AG08395 (cell line): ENCODE measurements around the gene BRAT1.
A peak's percentile ranks its signal among the peaks of the same experiment; 100 is the strongest.

Experiments used
- DNase-seq: peaks from one replicate; pipeline ENCODE4 v3.0.0; 2012; ENCODE audit warnings: mixed read lengths, low spot score

The BRAT1 gene

DNA sequence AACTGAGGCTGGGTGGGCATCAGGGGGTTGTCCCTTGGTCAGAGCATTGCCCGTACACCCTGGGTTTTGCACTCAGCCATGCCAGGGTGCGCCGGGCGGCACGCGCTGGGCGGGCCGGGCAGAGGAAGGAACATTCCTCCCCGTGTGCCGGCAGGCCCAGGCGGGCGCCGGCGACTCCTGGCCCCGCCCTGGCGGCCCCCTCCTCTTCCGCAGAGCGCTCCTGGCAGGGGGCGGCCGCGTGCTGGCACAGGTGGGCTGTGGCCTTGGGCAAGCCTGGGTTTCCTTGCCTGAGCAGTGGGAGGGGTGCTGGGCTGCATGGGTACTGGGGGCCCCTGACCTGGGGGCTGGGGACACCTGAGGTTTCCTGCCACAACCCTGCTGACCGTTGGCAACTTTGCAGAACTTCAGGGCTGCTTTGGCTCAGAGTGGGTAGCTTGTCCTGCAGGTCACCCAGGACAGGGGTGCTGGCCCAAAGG, 31.8 kb downstream of the BRAT1 start:
- DNase-seq, result no peak

DNA sequence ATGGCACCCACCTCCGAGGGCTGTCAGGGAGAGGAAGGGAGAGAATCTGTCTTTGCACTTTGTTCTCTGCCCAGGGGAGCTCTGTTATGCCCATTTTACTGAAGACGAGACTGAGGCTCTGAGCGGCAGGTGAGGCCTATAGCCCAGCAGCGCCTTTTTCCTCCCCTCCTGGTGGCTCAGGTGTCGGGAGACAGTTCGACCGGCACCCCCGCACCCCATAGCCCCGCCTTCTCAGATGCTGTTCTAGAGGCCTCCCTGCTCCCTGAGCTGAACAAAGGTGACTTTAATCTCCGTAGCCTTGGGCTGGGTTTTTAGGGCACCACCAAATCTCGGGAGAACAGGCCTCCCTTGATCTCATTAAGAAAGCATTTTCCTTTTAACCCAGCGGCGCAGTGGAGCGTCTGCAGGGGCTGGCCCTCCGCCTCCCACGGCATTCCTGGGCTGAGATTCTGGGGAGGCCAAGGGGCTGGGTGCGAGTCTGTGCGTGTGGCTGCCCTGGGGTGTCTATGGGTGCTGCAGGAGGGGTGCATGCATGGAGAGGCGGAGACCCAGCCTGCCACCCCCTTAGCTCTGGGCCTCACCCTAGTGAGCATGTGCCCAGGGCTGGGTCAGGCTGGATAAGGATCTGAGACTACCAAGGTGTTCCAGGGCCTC, 32.4 kb downstream of the BRAT1 start:
- DNase-seq, result peak; percentile 60

DNA sequence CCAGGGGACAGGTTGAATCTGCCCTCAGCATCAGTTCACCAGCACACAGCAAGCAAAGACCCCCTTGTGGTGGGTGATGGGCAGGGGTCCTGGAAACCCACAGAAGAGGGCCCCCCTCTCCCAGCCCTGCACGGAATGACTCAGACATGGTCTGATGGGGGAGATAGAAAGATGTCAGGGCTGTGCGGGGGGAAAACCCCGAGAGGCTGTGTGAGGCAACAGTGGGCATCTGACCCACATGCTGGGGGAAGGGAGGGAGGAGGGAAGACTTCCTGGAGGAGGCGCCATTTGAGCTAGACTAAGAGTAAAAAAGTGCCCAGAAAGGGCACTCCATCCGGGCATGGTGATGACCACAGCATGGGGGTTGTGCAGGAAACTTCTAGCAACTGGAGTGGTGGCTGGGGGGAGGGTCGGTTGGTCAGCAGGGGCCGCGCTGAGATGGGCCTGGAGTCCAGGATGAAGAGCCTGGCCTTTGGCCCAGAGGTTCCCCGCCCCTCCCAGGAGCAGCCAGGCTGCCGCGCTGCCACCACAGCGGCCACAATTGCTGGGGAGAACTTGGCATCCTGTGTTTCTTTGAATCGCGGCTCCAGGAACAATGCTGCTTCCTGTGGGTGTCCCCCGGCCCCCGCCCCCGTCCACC, 33.3 kb downstream of the BRAT1 start:
- peak; percentile 27 for DNase-seq

DNA sequence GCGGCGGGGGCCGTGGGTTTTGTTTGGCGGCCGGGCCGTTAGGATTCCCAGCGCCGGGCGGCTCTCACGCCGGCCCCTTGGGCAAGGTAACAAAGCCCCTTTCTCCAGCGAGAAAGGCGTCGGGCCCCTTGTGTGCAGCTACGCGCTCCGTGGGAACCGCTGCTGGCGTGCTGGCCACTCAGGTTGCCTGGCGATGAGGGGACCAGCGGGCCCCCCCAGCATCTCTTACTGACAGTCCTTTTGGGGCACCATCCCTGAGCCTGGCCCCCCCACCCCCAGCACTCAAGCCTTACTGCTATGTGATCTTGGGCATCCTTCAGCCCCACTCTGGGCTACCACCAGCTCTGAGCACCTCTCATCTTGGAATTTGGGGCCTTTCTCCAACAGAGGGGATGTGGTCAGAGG, 34.0 kb downstream of the BRAT1 start:
- DNase-seq, result no peak

DNA sequence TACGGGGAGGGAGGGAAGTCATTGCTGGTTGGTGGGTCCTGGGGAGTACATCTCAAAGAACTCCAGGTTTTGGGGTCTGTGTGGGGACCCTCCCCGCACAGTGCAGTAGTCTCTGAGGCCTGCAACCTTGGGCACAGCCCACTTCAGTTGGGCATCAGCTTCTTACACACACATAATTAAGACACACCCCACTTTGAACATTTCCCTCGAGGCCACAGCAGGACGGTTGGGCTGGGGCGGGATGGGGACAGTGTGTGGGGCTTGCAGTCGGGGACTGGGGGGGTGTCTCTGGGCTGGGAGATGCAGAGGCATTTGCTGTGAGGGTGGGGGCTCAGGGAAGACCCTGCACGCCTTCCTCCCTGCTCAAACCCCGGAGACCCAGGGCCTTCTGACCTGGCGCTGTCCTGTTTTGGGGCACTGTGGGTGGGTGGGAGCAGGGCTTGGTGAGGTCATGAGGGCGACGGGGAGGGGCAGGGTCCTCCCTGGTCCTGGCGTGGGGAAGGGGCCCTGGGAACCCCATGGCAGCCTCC, 34.5 kb downstream of the BRAT1 start:
- DNase-seq, result peak; percentile 47

DNA sequence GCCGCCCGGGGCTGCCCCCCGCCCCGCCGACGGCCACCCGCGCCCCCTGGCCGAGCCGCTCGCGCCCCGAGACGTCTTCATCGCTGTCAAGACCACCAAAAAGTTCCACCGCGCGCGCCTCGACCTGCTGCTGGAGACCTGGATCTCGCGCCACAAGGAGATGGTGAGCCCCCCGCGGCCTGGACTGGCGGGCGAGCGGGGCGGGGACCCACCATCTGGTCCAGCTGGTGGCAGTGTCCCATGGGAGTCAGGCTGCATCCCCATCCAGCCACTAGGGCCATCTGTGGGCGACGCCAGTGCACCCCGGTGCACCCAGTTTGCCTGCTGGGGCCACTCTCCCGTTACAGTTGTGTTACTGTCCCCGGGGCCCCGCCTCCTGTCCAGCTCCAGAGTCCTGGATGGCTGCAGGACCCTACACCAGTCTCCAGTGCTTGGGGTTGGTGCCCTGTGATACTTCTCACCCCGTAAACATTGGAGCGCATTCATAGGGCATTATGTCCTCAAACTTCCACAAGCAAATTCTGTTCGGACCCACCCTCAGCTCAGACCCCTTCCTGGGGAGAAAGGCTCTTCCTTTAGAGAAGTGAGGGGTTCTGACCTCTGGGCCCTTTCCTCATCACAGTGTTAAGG, 35.1 kb downstream of the BRAT1 start:
- peak; percentile 52 for DNase-seq

DNA sequence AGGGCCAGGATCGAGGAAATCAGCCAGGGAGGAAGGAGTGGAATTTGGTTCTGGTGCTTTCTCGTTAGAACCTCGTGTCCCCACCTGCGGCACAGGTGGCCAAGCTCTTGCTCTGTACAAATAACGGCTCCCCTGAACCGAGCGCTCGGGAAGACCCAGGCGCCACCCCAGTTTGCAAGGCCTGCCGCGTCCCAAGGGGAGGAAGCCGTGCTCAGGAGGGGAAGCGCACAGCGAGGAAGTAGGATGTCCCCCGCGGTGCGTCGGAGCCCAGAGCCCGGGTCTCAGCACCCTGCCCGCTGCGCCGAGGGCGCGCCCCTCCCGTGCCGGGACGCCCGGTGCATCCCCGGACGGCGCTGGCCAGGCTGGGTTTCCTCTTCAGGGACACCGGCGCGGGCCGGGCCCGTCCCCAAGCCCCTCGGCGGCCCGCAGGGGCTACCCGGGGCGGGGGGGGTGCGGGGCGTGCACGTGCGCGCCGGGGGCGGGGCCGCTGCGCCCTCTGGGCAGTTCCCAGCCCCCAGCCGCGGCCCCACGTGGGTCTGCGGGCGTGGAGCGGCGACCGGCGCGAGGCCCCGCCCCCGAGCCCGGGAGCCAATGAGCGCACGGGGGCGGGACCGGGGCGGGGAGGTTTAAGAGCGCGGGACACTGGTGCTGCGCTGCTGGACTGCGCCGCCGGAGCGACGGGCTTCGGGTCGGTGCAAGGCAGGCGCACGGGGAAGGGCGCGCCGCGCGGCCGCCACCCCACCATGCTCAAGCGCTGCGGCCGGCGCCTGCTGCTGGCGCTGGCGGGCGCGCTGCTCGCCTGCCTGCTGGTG, 36.0 kb downstream of the BRAT1 start, which contains the start of gene LFNG:
LFNG (plus strand) TSS at position 656 of the 812 bp plus-strand sequence; CDS start at position 744, 88 bp downstream.
- peak; percentile 97 for DNase-seq

DNA sequence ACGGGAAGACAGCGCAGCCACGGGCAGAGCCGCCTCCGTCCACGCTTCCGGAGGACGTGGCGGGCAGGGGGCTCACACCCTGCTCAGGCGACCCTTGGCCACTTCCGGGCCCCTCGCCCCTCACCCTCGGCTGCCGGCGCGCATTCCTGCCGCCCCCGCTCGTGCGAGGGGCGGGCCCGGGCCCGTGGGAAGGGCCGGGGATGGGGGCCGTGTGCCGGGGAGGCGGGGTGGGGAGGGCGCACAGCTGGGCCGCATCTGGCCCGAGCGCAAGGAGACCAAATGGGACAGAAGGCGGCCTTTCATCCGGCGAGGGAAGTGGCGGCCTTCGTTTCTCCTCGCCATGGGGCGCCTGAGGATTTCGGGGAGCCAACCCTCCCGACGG, 36.6 kb downstream of the BRAT1 start:
- no peak for DNase-seq

DNA sequence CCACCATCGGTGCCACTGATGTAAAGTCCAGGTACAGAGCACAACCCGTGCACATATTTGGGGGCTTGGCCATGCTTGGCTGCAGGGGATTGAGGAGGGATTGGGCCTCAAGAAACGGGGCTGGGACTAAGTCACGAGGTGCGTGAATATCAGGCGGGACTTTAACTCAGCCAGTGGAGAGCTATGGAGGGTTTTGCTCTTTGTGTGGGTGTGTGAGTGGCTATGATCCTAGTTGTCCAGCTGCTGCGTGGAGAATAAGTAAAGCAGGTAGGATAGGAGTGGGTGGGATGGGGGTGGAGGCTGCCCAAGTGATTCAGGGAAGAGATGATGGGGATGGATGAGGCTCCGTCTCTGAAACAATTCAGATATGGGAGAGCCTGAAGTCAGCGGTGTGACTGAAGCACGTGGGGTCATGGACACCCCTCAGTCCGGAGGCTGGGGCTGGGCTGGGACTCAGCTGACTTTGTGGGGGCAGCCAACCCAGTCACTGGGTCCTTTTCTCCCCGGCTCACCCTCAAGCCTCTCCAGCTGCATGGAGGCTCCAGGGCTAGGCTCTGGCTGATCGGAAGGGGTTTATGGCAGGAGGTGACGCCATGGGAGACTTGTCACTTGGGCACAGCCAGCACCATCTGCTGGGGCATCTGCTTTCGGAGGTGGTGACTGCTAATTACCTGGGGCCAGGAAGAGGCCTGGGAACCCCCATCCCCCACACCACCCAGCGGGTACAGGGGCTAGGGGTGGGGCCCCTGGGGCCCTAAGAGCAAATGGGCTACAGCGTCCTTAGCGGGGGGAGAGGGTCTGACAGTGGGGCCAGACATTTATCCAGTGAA, 37.4 kb downstream of the BRAT1 start:
- DNase-seq, result no peak

DNA sequence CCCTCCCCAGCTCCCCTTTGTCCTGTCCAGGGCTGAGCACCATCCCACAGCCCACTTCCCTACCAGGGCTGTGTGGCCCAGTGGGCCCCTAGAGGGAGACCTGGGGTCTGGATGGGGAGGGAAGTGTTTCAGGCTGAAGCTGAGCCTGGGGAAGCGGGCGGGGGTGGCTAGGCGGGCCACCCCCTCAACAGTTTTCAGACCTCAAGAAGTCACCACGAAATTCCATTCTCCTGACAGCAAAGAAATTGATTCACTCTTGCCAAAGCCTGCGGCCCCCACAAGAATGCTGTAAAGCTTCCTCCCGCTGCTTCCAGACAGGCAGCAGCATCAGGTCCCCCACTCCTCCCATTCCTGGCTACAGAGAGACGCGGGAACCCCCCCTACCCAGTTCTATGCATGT, 38.3 kb downstream of the BRAT1 start:
- peak; percentile 94 for DNase-seq

DNA sequence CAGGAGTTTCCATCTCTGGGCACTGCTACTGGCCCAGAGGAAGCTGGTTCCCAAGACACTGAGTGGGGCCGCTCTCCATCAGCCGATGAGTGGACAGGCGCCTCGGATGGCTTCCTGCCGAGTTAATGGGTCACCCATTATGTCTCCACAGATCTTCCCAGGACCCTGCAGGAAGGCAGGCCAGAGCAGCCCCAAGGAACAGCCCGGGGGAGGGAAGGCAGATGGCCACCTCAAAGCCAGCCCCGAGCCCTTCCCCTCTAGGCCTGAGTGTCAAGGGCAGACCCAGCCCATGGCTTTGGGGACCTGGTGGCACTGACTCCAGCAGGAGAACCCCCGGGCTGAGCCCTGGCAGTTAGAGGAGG, 39.1 kb downstream of the BRAT1 start:
- peak; percentile 46 for DNase-seq

DNA sequence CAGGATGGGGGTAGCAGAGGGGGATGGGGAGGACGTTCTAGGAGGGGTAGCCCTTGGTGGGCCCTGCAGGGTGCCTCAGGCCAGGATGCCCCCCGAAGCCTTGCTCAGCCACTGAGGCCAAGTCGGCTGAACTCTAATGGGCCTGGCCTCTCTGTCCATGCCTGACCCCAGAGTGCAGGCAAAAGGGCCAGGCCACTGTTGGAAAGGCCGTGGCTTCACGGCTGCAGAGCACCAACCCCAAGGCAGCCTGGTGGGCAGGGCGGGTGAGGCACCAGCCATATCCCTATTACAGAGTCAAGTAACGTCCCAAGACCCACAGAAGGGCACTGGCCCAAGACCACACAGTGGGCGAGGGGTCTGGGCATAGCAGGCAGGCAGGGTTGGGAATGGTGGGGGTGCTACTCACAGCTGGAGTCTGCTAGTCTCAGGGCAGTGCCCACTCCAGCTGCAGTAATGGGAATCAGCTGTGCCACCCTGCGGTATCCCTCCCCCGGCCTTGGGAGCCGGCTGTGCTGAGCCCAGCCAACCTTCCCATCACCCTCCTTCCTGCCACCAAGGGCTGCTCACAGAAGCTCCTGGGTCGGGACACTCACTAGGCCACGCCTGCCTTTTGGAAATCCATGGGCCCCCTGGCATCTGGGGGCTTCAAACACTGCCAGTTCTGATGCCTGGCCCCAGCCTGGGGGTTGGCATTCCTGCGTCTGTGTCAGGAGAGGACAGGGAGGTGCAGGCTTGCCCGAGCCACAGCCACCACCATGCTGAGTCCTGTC, 39.7 kb downstream of the BRAT1 start:
- peak; percentile 47 for DNase-seq

DNA sequence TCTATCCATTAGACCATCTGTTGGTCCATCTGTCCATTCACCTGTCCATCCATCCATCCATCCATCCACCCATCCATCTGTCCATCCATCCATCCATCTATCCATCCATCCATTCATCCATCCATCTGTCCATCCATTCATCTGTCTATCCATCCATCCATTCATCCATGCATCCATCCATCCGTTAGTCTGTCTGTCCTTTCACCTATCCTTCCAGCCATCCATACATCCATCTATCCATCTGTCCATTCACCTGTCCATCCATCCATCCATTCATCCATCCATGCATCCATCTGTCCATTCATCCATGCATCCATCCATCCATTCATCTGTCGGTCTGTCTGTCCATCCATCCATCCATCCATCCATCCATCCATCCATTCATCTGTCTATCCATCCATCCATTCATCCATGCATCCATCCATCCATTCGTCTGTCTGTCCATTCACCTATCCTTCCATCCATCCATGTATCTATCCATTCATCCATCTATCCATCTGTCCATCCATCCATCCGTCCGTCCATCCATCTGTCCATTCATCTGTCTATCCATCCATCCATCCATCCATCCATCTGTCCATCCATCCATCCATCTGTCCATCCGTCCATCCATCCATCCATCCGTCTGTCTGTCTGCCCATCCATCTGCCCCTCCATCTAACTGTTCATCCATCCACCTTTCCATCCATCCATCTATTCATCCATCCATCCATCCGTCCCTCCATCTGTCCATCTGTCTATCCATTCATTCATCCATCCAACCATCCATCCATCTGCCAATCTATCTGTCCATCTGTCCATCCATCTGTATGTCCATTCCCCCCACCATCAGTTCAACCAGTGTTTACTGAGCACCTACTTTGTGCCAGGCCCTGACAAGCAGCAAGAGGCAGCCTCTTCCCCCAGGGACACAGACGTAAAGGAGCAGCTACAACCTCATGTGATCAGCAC, 40.6 kb downstream of the BRAT1 start:
- no peak for DNase-seq

DNA sequence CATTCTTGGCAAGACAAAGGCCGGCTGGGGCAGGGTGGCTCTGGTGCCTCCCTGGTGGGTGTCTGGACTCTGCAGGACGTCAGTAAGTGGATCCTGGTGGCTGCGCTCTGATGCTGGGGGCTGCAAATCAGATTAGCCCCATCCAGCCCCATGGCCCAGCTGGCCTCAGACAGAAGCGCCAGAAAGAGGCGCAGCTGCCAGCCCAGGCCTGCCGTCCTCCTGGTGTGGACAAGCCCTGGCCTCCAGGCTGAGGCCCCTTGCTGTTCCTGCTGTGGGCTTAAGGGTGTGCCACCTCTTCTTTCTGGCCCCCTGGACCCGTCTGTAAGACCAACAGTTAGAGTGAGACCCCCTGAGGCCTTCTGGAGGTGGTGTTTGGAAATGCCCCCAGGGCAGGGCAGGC, 41.6 kb downstream of the BRAT1 start:
- no peak for DNase-seq

DNA sequence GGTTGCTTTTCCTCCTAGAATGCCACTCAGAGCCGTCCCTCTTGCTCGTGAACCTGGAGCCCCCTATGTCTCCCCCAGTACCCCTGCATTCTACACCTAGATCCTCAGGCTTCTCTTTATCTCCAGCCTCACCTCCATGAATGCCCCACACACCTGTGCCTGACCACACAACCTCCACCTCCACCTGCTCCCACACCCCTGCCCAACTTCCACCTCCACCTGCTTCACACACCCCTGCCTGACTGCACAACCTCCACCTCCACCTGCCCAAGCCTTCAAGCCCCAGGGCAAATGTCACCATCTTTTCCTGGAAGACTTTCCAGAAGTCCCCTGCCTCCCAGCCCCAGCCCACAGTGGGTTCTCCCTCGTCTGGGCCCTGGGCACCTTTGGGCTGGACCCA, 42.6 kb downstream of the BRAT1 start:
- DNase-seq, result no peak

DNA sequence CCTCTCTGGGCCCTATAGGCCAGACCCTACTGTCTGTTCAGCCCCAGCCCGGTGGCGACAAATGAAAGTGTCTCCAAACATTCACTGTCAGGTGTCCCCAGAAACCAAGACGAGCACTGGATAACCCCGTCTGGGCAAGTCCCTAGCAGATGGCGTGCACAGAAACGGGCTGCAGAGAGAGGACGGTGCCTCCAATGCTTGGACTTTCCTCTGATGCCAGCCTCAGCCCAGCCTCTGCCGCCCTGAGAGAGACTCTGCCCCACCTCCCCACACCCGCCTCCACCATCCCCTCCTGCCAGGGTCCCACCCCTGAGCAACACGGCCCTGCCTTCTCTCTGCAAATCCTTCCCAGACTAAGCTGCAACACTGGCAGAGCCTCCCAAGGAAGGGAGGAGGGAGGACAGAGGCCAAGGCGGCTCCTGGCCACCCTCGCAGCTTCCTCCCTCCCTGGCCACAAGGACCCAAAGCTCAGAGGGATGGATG, 43.1 kb downstream of the BRAT1 start:
- DNase-seq, result peak; percentile 59

DNA sequence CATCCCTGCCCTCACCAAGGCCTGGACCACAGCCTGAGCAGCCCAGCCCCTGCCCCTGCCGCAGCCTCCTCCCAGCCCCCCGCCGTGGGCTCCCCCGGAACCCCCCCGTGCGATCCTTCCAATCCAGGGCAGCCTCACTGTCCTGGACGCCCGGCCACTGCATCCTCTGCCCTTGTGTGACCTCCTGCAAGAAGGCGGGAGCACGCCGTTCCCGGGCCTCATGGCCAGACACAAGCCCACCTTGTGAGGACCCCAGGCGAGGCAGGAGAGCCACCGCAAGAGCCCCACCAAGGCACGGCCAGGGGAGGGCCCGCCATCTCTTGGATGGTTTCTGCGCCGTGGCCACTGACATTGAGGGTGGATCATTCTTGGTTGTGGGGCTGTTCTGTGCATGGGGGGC, 43.6 kb downstream of the BRAT1 start:
- DNase-seq, result no peak

DNA sequence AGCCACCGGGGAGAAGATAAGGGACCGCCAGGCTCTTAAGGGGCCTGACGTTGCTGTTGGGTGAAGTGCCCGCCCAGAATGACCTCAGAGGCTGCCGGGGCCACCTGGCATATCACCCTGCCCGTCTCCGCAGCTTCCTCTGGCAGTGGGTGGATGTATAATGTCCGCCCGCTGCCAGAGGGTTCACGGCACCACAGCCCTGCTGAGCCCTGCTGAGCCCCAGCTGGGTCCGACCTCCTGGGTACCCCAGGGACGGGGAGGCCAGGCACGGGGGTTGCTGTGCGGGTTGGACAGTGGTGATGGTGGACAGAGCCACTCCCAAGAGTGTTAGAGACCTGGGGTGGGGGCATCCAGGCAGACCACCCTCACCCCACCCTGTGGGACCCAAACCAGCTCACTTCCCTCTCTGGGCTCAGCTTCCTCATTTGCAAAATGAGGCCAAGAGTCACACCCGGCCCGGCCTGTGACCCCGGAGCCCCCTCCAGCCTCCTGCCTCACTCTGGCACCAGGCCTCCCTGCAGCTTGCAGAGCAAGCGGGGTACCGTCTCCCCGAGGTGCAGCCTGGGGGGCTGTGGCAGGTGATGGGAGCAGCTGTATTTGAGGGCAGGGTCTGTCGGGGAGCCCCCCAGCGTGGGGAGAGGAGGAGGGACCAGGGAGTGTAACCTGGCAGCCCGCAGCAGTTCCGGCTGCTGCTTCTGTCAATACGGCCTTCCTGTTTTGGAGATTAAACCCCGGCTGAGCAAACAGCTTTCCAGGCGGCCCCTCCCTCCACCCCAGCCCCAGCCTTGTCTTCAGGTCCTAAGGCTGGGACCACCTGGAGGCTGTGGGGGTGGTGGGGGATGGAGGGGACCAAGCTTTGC, 44.2 kb downstream of the BRAT1 start:
- DNase-seq, result no peak
